NCI-H345 treated with DMSO at 0.1 percent for 48 hours (cell line): ENCODE data around the gene SUCO.
"Not testable (repeated sequence)": the region's sequence is repeated elsewhere in the genome, so short reads cannot be mapped to it uniquely, and the experiment has no call there.

Experiments used
- DNase-seq: peaks from one replicate; lab custom pipeline; 2025; ENCODE audit not compliant: unreplicated experiment; lab: John Stamatoyannopoulos, UW

The SUCO gene

DNA sequence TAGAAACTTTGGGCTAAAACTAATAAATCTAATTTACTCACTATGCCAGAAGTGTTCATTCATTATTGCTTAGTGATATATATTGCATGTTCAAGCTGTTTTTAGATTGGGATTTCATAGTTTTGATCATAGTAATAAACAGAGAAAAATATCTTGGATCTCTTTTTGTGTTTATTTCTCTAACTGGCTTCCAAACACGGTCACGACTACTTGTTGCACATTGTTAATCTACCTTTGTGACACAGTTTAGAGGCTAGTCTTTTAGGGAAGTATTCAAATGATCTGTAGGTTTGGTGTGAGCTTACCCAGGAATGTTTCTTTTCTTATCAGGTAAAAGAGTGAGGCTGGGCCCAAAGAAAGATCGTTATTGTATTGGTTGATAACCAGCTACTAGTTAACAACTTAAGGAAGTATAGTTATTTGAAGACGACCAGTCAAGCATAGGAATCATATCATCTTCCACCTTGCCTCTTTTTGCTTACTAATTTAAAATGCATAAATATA is 75.2 kb downstream of the SUCO start:
- DNase-seq, result no peak

DNA sequence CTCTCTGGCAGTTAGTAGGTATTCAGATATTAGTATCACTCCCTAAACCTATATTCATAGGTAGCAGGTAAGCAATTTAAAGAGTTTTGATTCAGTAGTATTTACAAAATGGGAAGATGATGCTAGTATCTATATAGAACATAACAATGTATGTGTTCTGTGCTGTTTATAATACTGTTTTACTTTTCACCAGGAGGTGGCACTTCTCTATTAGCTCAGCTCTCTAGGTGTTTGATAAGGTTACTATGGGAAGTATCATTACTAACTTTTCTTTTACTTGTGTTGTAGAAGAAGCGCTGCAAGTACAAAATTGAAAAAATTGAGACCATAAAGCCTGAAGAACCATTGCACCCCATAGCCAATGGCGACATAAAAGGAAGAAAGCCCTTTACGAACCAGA is 76.6 kb downstream of the SUCO start:
- no peak for DNase-seq

DNA sequence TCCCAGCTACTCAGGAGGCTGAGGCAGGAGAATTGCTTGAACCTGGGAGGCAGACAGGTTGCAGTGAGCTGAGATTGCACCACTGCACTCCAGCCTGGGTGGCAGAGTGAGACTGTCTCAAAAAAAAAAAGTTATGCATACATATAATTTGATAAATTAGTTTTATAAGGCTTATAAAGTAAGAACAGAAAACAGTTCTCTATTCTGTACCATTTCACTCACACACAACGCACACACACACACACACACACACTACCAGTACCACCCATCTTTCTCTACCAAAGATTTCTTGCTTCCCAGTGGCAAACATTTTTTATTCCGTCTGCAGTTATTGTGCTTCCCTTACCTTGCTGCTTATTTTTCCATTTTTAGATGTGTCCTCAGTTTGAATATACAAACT is 79.5 kb downstream of the SUCO start:
- no peak for DNase-seq

DNA sequence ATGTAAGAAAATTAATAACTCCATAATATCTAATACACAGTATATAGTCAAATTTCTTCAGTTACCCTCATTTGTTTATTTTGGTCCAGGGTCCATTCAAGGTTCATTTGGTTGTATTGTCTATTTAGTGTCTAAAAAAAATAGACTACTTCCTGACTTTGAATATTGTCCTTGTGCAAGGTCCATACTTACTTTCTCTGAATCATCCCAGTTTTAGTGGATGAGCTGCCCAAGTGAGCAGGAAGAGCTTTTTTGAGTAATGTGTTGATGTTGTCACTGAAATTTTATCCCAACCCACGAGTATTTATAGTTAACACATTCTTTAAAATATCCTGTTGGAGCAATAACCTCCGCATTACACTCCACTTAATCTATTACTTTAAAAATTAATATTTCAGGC is 80.3 kb downstream of the SUCO start:
- DNase-seq, result no peak

DNA sequence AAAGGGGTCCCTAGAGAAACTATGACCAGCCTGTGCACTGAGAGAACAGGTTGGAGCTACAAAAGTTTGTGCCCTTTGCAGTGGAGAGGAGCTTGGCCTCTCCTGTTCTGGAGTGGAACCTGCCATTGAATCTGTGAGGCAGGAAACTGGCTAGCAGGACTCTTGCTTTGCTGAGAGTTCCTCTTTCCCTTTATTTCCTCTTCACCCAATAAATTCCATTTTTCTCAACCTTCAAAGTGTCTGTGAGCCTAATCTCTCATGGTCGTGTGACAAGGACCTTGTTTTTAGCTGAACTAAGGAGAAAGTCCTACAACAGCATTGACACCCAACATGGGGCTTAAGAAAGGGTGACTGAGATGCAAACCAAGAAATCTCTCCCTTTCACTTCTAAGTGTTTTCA is 83.2 kb downstream of the SUCO start:
- DNase-seq, result no peak

DNA sequence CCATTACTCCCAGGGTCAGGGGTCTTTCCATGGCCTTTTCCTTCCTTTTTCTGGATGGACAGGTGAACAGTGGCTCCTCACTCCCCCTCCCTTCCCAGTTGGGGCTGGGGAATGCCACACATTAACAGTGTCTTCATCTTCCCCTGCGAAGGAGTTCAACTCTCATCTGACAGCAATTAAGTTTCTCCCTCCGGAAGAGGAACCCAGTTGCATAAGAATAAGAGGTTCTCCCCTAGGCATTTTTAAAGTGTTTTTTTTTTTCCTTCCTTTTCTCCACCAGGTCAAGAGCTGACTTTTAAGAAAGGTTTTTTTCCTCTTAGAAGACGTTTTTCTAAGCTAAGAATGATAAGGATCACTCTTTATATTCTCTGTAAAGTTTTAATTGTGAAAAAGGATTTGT is 83.7 kb downstream of the SUCO start:
- DNase-seq, result no peak

DNA sequence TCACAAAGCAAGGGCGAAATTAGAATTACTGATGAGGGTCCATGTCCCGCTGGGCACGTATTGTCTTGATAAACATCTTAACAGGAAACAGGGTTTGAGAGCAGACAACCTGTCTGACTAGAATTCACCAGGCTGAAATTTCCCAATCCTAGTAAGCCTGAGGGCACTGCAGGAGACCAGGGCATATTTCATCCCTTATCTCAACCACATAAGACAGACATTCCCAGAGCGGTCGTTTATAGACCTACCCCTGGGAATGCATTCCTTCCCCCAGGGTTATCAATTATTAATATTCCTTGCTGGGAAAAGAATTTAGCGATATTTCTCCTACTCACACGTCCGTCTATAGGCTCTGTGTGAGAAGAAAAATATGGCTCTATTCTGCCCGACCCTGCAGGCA is 87.7 kb downstream of the SUCO start:
- not testable (repeated sequence) for DNase-seq

DNA sequence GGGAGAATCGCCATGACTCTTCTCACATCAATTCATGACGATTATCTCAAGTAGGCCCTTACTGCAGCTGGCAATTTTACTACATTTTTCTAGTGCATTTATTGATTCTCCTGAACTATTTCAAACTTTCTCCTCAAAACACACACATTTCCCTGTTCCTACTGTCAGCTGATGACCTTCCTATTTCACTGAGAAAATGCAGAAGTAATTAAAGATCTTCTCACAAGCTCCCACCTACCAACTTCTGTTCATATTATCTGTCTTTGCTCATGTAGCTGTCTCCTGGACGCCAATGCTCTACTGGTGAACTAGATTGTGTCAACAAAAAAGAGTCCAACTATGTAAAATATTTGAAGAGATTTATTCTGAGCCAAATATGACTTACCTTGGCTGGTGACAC is 89.6 kb downstream of the SUCO start:
- no peak for DNase-seq

DNA sequence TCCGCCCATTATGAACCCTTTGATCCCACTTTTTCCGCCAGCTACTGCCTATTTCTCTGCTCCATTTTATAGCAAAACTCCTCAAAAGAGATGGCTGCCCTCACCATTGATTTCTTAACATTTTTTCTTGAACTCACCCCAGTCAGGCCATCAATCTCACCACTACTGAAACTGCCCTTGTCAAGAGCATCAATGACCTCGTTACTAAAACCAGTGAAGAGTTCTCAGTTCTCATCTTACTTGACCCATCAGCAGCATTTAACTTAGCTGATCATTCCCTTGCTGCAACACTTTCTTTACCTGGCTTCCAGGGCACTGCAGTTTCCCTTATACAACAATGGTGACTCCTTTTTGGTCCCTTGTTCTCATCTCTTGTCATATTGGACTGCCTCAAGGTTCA is 90.8 kb downstream of the SUCO start:
- no peak for DNase-seq

DNA sequence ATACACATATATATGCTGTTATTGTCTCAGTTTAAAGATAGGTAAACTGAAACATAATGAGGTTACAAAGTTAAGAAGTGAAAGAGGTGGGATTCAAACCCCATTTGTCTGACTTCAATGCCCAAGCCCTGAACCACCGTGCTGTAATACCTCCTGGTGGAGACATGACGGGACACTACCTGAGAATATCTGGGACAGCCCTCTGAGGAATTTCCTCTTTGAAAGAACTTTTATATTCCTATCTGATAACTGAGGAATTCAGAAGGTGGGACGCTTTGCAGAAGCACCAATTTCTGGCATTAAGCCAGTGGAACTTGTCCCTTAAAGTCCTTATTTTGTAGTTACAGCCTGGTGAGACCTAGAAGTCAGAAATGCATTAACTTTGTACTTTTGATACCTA is 93.9 kb downstream of the SUCO start:
- DNase-seq, result no peak

DNA sequence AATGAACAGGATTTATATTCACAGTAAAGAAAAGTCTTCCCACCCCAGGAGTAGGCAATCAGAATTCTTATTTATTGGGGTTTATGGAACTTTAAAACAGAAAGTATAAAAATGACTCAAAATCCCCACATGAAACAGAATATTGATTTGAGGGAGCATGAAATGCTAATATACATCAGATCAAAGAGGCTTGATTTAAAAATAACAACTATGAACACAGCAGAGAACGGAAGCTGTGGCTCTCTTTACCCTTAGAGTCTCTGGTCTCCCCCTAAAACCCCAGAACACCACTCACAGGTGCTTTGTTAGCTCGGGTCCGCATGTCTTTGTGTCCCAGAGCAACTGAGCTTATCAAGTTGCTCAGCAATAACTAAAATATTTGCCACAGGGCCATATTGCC is 94.8 kb downstream of the SUCO start:
- no peak for DNase-seq

DNA sequence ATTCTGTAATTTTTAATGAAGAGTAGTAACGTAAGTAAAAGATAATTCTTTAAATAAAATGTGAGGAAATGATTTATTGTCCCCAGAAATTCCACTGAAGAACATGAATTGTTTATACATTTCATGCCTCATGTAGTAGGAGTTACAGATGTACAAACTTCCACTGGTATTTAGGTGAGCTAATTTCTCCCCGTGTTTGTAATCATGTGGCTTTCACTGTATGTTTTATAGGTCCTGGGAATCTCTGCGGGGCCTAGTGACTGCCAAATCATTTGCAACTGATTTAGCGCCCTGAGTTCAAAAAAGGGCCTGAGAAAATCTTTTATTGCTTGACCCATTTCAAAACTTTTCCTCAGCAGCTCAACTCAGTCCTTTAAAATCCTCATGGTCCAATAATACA is 95.5 kb downstream of the SUCO start:
- no peak for DNase-seq

DNA sequence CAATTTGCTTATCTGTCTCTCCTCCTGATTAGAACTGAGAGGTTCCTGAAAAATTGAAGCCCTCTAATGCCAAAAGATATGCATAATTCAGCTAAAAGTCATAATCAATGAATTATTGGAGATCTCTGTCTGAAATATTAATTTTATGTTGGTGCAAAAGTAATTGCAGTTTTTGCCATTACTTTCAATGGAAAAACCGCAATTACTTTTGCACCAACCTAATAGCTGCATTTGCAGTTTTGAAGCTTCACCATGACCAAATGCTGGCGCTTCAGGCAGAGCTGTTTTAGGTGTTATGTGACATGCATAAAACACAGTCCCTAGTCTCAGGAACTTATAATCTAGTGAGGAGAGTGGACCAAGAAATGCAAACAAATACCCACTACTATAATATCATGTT is 96.2 kb downstream of the SUCO start:
- DNase-seq, result no peak

DNA sequence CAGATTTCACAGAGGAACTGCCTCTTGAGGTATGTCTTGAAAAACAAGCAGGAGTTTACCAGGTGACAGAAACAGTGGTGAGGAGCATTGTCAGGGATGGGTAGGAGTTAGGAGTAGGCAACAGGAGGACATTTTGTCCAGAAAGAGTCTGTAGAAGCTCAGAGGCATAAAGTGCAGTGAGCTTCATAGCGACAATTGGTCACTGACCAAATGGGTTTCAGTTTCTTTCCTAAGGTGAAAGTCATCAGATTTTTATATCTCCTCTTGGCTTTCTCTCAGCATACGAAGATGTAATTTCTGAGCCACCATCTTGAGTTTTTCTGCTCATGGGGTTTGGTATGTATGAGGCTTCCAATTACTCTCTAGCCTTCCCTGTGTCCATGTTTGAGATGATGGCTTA is 96.7 kb downstream of the SUCO start:
- no peak for DNase-seq

DNA sequence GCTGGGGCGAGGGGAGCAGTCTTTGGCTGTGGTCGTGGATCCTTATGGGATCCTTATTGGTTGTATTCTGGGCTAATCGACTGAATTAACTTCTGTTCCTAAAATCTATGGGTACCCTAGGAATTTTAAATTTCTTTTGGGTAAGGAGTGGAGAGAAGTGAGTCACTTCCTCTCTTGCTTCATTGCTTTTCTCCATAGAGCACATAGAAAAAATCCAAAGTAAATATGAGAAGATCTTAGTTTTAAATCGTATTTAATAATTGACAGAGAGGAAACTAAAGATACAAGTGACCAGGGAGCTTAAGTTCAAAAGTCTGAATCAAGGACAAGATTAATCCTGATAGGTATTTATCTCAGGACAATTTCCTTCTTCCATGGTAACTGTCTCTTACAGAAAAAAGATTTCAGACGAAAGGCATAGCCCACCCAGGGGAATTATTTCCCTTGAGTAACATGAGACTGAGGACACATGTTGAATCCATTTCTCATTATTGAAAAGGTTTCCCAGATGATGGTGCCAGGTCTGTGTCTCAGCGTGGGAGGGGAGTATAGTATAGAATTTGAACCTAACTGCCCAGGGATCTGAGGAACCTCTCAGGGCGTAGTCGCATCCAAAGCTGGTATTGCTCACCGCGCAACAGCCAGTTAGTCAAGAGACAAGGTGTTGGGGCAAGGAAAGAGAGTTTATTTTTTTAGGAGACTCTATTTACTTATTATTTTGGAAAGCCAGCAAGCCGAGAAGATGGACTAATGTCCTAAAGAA is 97.3 kb downstream of the SUCO start:
- DNase-seq, result no peak

DNA sequence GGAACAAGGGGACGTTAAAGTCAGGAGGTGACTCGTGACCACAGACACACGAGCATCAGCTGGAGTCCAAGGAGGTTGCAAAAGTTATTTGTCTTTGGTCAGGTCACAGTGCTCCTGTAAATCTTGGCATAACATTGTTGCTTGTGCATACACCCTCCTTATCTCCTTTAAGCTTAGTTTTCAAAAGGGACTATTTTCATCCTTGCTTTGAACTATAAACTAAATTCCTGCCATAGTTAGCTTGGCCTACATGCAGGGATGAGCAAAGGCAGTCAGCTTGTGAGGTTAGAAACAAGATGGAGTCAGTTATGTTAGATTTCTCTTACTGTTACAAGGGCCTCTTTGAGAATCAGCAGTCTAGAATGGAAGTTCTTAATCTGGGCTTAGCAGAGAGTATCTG is 97.9 kb downstream of the SUCO start:
- no peak for DNase-seq

DNA sequence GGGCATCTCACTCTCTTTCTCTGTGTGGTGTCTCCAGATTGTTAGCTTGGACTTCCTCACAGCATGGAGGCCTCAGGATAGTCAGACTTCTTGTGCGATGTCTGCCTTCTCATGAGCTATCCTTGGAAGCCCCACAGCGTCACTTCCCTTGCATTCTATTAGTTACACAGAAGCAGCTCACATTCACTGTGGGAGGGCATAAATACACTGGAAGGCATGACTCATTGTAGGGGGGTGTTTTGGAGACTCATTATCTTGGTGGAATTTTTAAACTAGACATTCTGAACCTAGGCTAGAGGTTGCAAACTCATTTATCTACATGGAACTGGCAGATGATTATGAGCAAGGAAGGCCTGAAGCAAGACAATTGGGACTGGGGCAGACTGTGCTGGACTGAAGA is 104.6 kb downstream of the SUCO start:
- no peak for DNase-seq

DNA sequence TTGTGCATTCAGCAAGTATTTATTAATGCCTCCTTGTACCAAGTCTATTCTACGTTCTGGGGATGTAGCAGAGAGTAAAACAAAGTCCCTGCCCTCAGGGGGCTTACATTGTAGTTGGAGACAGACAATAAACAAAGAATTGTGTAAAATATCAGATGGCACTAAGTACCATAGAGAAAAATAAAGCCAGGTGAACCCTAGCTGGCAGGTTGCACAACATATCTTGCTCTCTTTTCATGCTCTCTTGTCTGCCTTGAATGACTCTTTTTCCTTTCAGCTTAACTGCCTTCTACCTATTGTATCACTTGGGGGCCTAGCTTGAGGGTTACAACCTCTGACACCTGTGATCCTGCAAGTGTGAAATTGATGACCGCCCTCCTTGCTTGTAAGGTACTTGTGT is 105.3 kb downstream of the SUCO start:
- DNase-seq, result no peak

DNA sequence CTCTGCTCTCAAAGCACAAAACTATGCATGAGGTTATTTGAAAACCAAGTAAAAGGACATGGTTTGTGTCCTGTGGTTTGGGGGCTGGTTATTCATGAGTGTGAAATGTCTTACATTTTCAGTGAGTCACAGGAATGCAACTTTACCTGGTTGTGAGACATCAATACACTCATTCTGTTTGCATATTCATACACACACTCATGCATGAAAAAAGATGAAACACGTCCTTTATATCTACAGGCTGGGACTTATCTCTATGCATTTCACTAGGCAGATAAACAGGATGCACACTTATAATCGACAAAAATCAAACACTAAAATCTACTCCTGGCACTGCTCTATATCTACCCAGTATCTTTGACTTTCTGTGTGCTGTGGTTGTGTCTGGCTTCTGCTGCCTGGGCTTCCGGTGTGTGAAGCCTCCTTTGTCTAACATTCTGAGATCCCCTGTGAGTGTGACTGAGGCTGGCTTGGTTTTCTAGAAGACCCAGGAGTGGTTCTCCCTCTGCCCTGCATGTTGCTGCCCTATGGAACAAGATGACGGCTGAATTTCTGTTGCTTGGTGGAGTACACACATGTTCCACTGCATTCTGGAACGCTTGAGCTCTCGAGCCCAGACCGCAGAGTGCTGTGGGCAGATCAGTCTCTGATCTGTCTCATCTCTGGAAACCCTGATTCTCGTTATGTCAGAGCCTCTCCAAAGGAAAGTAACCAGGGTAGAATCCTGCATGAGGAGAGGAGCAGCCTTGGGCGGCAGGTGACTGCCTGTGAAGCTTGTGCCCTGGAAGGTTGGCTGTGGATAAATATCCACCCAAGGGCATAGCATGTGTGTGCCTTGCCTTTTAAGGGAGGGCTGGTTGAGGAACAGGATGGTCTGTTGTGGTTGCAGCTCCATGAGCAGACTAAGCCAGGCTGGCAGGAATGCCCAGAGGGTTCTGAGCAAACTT is 106.2 kb downstream of the SUCO start:
- no peak for DNase-seq

DNA sequence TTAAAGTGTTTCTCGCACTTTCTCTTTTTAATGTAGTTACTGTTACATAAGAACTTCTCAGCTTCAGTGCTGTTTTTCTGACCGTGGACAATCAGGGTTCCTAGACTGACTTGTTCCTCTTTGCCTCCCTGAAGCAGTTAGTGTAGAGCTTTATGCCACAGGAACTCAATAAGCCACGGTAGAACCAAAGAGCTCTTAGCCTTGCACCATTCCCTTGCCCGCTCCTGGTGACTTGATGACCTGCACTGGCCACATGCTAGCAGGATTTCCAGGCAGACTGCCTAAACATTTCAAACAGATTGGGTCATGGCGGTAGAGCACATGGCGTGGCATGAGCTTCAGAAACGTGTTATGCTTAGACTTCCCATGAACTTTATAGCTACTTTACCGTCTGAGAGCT is 107.2 kb downstream of the SUCO start:
- DNase-seq, result no peak

DNA sequence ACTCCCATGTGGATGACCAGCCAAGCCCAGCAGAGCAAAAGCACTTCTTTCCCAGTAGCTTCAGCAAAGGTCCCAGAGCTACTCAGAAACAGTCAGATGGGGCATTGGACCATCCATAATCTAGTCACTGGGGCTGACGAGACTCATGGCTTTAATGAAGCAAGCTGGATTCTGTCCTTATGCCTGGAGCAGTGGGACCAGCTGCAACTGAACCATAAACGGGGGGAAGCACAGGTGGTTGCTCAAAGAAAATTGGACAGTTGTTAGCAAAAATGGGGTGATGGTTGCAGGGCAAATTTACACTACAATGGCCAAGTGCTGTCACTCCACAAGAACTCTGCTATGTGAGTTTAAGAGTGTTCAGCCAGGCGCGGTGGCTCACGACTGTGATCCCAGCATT is 108.5 kb downstream of the SUCO start:
- no peak for DNase-seq

DNA sequence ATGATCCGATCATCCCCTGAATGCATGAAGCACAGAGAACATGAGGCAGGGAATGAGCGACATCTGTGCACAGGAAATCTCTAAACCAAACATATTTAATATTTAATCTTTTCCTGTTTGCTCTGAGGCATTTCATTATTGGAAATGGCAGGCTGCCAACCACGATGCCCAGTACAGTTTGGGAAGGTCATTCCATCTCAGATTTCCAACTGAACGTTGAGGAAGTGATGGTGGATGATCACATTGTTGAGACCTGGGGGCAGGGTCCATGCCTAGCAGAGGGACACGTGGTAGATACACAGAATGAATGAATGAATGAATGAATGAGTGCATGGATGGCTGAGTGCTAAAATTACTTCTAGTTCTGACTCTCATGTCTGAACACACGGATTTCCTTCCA is 110.0 kb downstream of the SUCO start:
- no peak for DNase-seq
